ENCODE results near the gene CNP.

DNA sequence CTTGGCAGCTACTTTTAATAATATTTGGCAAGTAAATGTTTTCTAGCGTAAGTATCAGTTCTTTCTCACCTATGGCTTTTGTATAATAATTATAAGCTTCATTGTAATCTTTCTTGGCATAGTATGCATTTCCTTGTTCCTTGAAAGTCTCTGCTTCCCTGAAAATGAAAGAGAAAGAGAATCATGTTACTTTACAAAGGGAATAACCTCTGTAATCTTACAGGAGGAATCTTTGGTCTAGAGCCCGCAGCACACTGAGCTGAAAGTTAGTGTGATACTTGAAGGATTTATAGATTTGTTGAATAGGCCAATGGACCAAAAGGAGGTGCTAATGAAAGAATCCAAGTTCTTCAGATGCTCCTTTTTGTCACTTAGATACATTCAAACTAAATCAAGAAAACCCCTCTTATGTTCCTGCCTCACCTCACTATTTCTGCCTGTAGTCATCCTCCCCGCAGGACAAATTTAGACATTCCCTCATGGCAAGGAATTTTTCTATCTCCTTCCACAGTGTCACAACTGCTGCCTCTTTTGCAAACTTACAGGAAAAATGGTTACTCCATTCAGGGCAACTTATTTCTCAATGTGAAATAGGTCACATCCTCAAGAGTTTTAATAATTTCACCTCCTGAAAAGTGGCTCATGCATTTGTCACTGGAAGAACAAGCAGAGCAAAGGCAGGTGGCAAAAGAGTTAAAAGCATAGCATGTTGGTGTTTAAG is 34.0 kb downstream of the CNP start:
- TF ChIP-seq, protein P1, sequence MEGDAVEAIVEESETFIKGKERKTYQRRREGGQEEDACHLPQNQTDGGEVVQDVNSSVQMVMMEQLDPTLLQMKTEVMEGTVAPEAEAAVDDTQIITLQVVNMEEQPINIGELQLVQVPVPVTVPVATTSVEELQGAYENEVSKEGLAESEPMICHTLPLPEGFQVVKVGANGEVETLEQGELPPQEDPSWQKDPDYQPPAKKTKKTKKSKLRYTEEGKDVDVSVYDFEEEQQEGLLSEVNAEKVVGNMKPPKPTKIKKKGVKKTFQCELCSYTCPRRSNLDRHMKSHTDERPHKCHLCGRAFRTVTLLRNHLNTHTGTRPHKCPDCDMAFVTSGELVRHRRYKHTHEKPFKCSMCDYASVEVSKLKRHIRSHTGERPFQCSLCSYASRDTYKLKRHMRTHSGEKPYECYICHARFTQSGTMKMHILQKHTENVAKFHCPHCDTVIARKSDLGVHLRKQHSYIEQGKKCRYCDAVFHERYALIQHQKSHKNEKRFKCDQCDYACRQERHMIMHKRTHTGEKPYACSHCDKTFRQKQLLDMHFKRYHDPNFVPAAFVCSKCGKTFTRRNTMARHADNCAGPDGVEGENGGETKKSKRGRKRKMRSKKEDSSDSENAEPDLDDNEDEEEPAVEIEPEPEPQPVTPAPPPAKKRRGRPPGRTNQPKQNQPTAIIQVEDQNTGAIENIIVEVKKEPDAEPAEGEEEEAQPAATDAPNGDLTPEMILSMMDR (IDR thresholded peaks at IDR 0.05) = no peak
- TF ChIP-seq POLR2A (IDR thresholded peaks at IDR 0.05) (no peak), POLR2AphosphoS5 (IDR thresholded peaks at IDR 0.05; ENCODE audit: insufficient read depth in 1 of 2, low read depth in 1 of 2) (no peak)

Measured in vagina (tissue), 2 donors.